Lower lobe of right lung (tissue), 2 donors: ENCODE results near the gene KCTD14. TPM values are rescaled to one million over a fixed set of nuclear protein-coding genes. Genes with fewer than 3 reads are reported as not detected.

Source experiments
- ATAC-seq, 2 donors: fragments of 200-7000 bp; cut with Tn5 transposase; one replicate each; pipeline ENCODE4 v1.9.1; 2020 to 2022; ENCODE audit warnings: mild to moderate bottlenecking in 2 of 2, moderate library complexity in 2 of 2
- DNase-seq: peaks from one replicate; pipeline ENCODE4 v3.0.0-alpha.2; 2020
- H3K27ac ChIP-seq: fragments of 200-600 bp; one replicate; pipeline ENCODE4 v1.8.0; 2022
- H3K27me3 ChIP-seq: fragments of 200-600 bp; one replicate; pipeline ENCODE4 v1.8.0; 2022; ENCODE audit warnings: low read depth
- H3K36me3 ChIP-seq: fragments of 200-600 bp; one replicate; pipeline ENCODE4 v1.8.0; 2022; ENCODE audit warnings: mild to moderate bottlenecking
- H3K4me1 ChIP-seq: fragments of 200-600 bp; one replicate; pipeline ENCODE4 v1.8.0; 2022
- H3K4me3 ChIP-seq: fragments of 200-600 bp; one replicate; pipeline ENCODE4 v1.8.0; 2022; ENCODE audit warnings: mild to moderate bottlenecking
- H3K9me3 ChIP-seq: fragments of 200-600 bp; one replicate; pipeline ENCODE4 v1.8.0; 2022
- intact Hi-C: fragments of 100-400 bp; cut with DNase I; formaldehyde crosslinking; loops from one replicate; pipeline ENCODE4 v1.11.0; 2022
- total RNA-seq: library from RNA; stranded (reverse); fragmentation: NEBNext Ultra II Directional; extraction: Animal tissue kit (Norgen Biotek cat#: 25700); gene quantifications from one replicate; pipeline ENCODE4 v1.2.1, GENCODE V29; 2021
- TF ChIP-seq, protein P1 (sequence below): fragments of 200-600 bp; IDR thresholded peaks from one replicate; pipeline ENCODE4 v1.8.0; 2022; ENCODE audit warnings: antibody characterized with exemption, mild to moderate bottlenecking
- donor health status: DM: no; HTN: yes; CAD: no; lungs with severe emphysema.

The KCTD14 gene
- total RNA-seq, 1 donor from 2014 or later, result 12.3 TPM

DNA sequence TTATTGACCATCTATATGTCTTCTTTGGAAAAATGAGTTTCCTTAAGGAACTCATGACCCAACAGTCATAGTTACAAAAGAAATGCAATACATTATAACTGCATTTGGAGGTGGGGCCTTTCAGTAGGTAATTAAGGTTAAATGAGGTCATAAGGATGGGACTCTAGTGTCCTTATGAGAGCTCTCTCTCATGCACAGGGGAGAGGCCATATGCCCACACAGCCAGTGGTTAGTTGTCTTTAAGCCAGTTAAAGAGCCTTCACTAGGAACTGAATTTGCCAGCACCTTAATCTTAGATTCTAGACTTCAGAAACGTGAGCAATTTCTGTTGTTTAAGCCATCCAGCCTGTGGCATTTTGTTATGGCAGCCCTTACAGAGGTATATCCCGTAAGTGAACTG is 56.0 kb downstream of the KCTD14 start:
- no peaks in the 10 kb centered on the region for H3K4me1 ChIP-seq
- no peak overlapping the region for H3K27ac ChIP-seq
- no peaks in the 10 kb centered on the region for H3K27me3 ChIP-seq
- no peaks in the 10 kb centered on the region for H3K9me3 ChIP-seq
- intact Hi-C loops, result no loop called here
- no peak overlapping the region for H3K4me3 ChIP-seq
- ATAC-seq (no peak), DNase-seq (no peak)
- TF ChIP-seq, protein P1, sequence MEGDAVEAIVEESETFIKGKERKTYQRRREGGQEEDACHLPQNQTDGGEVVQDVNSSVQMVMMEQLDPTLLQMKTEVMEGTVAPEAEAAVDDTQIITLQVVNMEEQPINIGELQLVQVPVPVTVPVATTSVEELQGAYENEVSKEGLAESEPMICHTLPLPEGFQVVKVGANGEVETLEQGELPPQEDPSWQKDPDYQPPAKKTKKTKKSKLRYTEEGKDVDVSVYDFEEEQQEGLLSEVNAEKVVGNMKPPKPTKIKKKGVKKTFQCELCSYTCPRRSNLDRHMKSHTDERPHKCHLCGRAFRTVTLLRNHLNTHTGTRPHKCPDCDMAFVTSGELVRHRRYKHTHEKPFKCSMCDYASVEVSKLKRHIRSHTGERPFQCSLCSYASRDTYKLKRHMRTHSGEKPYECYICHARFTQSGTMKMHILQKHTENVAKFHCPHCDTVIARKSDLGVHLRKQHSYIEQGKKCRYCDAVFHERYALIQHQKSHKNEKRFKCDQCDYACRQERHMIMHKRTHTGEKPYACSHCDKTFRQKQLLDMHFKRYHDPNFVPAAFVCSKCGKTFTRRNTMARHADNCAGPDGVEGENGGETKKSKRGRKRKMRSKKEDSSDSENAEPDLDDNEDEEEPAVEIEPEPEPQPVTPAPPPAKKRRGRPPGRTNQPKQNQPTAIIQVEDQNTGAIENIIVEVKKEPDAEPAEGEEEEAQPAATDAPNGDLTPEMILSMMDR, result no peak
- H3K36me3 ChIP-seq, result peaks cover 22% of the 10 kb centered on the region

DNA sequence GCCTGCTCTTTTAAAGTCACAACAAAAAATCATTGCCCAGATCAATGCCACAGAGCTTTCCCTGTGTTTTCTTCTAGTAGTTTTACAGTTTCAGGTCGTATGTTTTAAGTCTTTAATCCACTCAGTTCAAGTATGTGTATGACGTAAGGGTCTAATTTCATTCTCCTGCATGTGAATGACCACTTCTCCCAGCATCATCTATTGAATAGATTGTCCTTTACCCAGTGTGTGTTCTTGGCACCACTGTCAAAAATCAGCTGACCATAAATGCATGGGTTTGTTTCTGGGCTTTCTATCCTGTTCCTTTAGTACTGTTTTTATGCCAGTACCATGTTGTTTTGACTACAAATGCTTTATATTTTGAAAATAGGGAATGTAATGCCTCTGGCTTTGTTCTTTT is 56.7 kb downstream of the KCTD14 start:
- no peak overlapping the region for H3K4me3 ChIP-seq
- H3K27ac ChIP-seq, result no peak overlapping the region
- H3K27me3 ChIP-seq, result no peaks in the 10 kb centered on the region
- H3K9me3 ChIP-seq, result no peaks in the 10 kb centered on the region
- H3K4me1 ChIP-seq, result no peaks in the 10 kb centered on the region
- intact Hi-C loops, result no loop called here
- ATAC-seq (no peak), DNase-seq (no peak)
- TF ChIP-seq, protein P1, result no peak
- H3K36me3 ChIP-seq, result peaks cover 22% of the 10 kb centered on the region

Other genes starting within 250 kb of the KCTD14 start
- 59.6 TPM for gene RSF1, start 202.6 kb downstream of the KCTD14 start, total RNA-seq
- gene AAMDC, start 202.1 kb downstream of the KCTD14 start, total RNA-seq, result 30.3 TPM
- 35.4 TPM for gene INTS4, start 28.6 kb downstream of the KCTD14 start, total RNA-seq
- not detected for gene THRSP, start 40.6 kb upstream of the KCTD14 start, total RNA-seq
- 130 TPM for gene NDUFC2, start 56.6 kb upstream of the KCTD14 start, total RNA-seq
- gene ALG8, start 116.3 kb upstream of the KCTD14 start, total RNA-seq, result 32.6 TPM
- 10.4 TPM for gene KCTD21, start 165.3 kb upstream of the KCTD14 start, total RNA-seq
- gene USP35, start 165.6 kb upstream of the KCTD14 start, total RNA-seq, result 6.8 TPM